ENCODE measurements around the gene COA1.

GRCh38 chr7:43666938-43667337 lies 62.4 kb downstream of the COA1 start:
- TF ChIP-seq CTCF (IDR thresholded peaks at IDR 0.05) (no peak), POLR2A (IDR thresholded peaks at IDR 0.05) (no peak)

Data from Peyer's patch (tissue), 4 donors.